Suprapubic skin (tissue), 3 donors: ENCODE results near the gene ZNF527.
"Not testable (repeated sequence)": the region's sequence is repeated elsewhere in the genome, so short reads cannot be mapped to it uniquely, and the experiment has no call there.

Source experiments
- CTCF ChIP-seq, 2 donors: fragments of 200-600 bp in 1 of 2; fragments of 450-650 bp in 1 of 2; sonication (generic) in 1 of 2; IDR thresholded peaks; one replicate each; pipeline ENCODE4 v1.5.1; 2016 to 2019; ENCODE audit warnings: antibody characterized with exemption in 2 of 2, mild to moderate bottlenecking in 1 of 2, moderate library complexity in 1 of 2
- POLR2A ChIP-seq, 2 donors: fragments of 450-650 bp; IDR thresholded peaks; one replicate each; pipeline ENCODE4 v1.6.1; 2017; ENCODE audit warnings: antibody characterized with exemption in 2 of 2, mild to moderate bottlenecking in 2 of 2, moderate library complexity in 2 of 2

- not testable (repeated sequence) for TF ChIP-seq POLR2A, CTCF (IDR thresholded peaks at IDR 0.05)
Observed at GRCh38 chr19:37406140-37406846, 35.4 kb downstream of the ZNF527 start.
